IMR-90 (cell line): ENCODE data around the gene ADAMTS12. TPM values are rescaled to one million over a fixed set of nuclear protein-coding genes. Genes with fewer than 3 reads are reported as not detected.

ENCODE experiments used
- ATAC-seq: fragments of 200-7000 bp; cut with Tn5 transposase; 2 replicates; pipeline ENCODE4 v1.9.1; 2020; ENCODE audit warnings: low read depth, mild to moderate bottlenecking, moderate library complexity
- BruUV-seq: library from RNA; stranded (reverse); fragments of 400-500 nt; replicated peaks from 2 replicates; lab custom pipeline; 2021; lab: Mats Ljungman, UMichigan
- CTCF ChIA-PET: fragments of 300-600 bp; formaldehyde crosslinking; extraction: SDS; loops from one replicate; lab custom pipeline; 2021; ENCODE audit warnings: antibody characterized with exemption; lab: Yijun Ruan, JAX
- POLR2A ChIA-PET: fragments of 300-600 bp; sonication (Branson Sonifier 250); formaldehyde crosslinking; loops from one replicate; lab custom pipeline; 2022; ENCODE audit warnings: antibody characterized with exemption; ENCODE audit not compliant: unreplicated experiment; lab: Charles Lee
- DNase-seq: peaks from one replicate; pipeline ENCODE4 v3.0.0; 2013
- H2AFZ ChIP-seq: replicated peaks from 2 replicates; pipeline ENCODE3; 2013; ENCODE audit warnings: low read length, mild to moderate bottlenecking; ENCODE audit not compliant: poor library complexity
- H2AK5ac ChIP-seq: 2 replicates; pipeline ENCODE4 v1.6.1; 2013; ENCODE audit warnings: low read depth, low read length, inconsistent platforms
- H2AK9ac ChIP-seq: replicated peaks from 2 replicates; pipeline ENCODE3; 2013; ENCODE audit warnings: mild to moderate bottlenecking, low read depth, low read length, moderate library complexity; ENCODE audit not compliant: poor library complexity
- H2BK120ac ChIP-seq: 2 replicates; pipeline ENCODE4 v1.6.1; 2013; ENCODE audit warnings: low read depth, low read length, inconsistent platforms
- H2BK15ac ChIP-seq: 3 replicates; pipeline ENCODE4 v1.6.1; 2013; ENCODE audit warnings: low read depth, low read length, inconsistent platforms
- H2BK20ac ChIP-seq: 2 replicates; pipeline ENCODE4 v1.6.1; 2013; ENCODE audit warnings: low read depth, mild to moderate bottlenecking, inconsistent platforms, low read length, moderate library complexity
- H2BK5ac ChIP-seq: 2 replicates; pipeline ENCODE4 v1.6.1; 2013; ENCODE audit warnings: mild to moderate bottlenecking, low read depth, low read length, inconsistent platforms; ENCODE audit not compliant: poor library complexity, severe bottlenecking
- H3K14ac ChIP-seq: replicated peaks from 2 replicates; pipeline ENCODE4 v1.6.1; 2013; ENCODE audit warnings: low read depth, low read length, inconsistent platforms
- H3K18ac ChIP-seq: 2 replicates; pipeline ENCODE4 v1.6.1; 2013; ENCODE audit warnings: low read depth, low read length, control low read depth
- H3K23ac ChIP-seq: 2 replicates; pipeline ENCODE4 v1.6.1; 2013; ENCODE audit warnings: low read depth, low read length, inconsistent platforms
- H3K27ac ChIP-seq: 2 replicates; pipeline ENCODE4 v1.5.1; 2013; ENCODE audit warnings: mild to moderate bottlenecking, control low read depth, low read length; ENCODE audit not compliant: insufficient read depth
- H3K27me3 ChIP-seq: 2 replicates; pipeline ENCODE4 v1.6.1; 2013; ENCODE audit warnings: low read length; ENCODE audit not compliant: control insufficient read depth, insufficient read depth
- H3K36me3 ChIP-seq: 2 replicates; pipeline ENCODE4 v1.6.1; 2013; ENCODE audit warnings: low read length, mixed read lengths; ENCODE audit not compliant: control insufficient read depth, insufficient read depth
- H3K4ac ChIP-seq: 2 replicates; pipeline ENCODE4 v1.6.1; 2013; ENCODE audit warnings: low read depth, low read length, inconsistent platforms
- H3K4me1 ChIP-seq: 2 replicates; pipeline ENCODE4 v1.6.1; 2013; ENCODE audit warnings: low read length, mixed read lengths; ENCODE audit not compliant: control insufficient read depth, insufficient read depth
- H3K4me2 ChIP-seq: 2 replicates; pipeline ENCODE4 v1.6.1; 2013; ENCODE audit warnings: low read depth, mild to moderate bottlenecking, control low read depth, low read length, moderate library complexity
- H3K4me3 ChIP-seq: 2 replicates; pipeline ENCODE4 v1.5.1; 2013; ENCODE audit warnings: low read depth, mild to moderate bottlenecking, control low read depth, low read length, moderate library complexity; ENCODE audit not compliant: insufficient read depth
- H3K56ac ChIP-seq: 2 replicates; pipeline ENCODE4 v1.6.1; 2013; ENCODE audit warnings: low read length, inconsistent platforms; ENCODE audit not compliant: insufficient read depth; ENCODE audit errors: extremely low read depth
- H3K79me1 ChIP-seq, 2 experiments: 2 replicates each; pipeline ENCODE4 v1.6.1; 2013; ENCODE audit warnings: low read length in 2 of 2, inconsistent platforms in 1 of 2, low read depth in 1 of 2
- H3K9ac ChIP-seq: 2 replicates; pipeline ENCODE4 v1.6.1; 2013; ENCODE audit warnings: low read depth, low read length, control low read depth
- H3K9me1 ChIP-seq: 2 replicates; pipeline ENCODE4 v1.6.1; 2013; ENCODE audit warnings: low read length, inconsistent platforms; ENCODE audit not compliant: insufficient read depth
- H3K9me3 ChIP-seq: 2 replicates; pipeline ENCODE4 v1.6.1; 2013; ENCODE audit warnings: low read length; ENCODE audit not compliant: control insufficient read depth, insufficient read depth
- H4K20me1 ChIP-seq: 2 replicates; pipeline ENCODE4 v1.6.1; 2013; ENCODE audit warnings: low read length, inconsistent platforms; ENCODE audit not compliant: insufficient read depth
- H4K5ac ChIP-seq: 2 replicates; pipeline ENCODE4 v1.6.1; 2013; ENCODE audit warnings: mild to moderate bottlenecking, low read depth, low read length, control low read depth
- H4K8ac ChIP-seq, 2 experiments: 2 replicates each; pipeline ENCODE4 v1.6.1; 2013; ENCODE audit warnings: low read depth in 2 of 2, low read length in 2 of 2, control low read depth in 1 of 2, inconsistent platforms in 1 of 2
- H4K91ac ChIP-seq: 2 replicates; pipeline ENCODE4 v1.6.1; 2013; ENCODE audit warnings: low read depth, low read length, inconsistent platforms; ENCODE audit not compliant: insufficient read depth
- MAFK ChIP-seq: IDR thresholded peaks from 2 replicates; pipeline ENCODE4 v1.6.1; 2012; ENCODE audit warnings: low read depth, low read length, improper control_type of control experiment
- NFE2L2 ChIP-seq: fragments of 150-350 bp; IDR thresholded peaks from 2 replicates; pipeline ENCODE4 v1.6.1; 2016; ENCODE audit warnings: low read depth, mild to moderate bottlenecking, low read length
- RFX5 ChIP-seq: IDR thresholded peaks from 2 replicates; pipeline ENCODE4 v1.8.0; 2012; ENCODE audit warnings: low read depth, mild to moderate bottlenecking, low read length, moderate library complexity
- WGBS, 2 experiments: methylation state at CpG; one replicate each; pipeline versions ENCODE4 v1.1.5 to v1.1.7; 2013; ENCODE audit warnings: missing lambda C conversion rate in 2 of 2; ENCODE audit not compliant: insufficient read length in 1 of 2; ENCODE audit errors: extremely low coverage in 2 of 2; 5-methylcytosine and 5-hydroxymethylcytosine counted together
- dilution Hi-C: fragments of 300-500 bp; cut with HindIII; formaldehyde crosslinking; loops from one replicate; pipeline ENCODE4 v1.14.3; 2018; ENCODE audit warnings: low sequenced_read_pairs; ENCODE audit not compliant: unreplicated experiment
- in situ Hi-C: fragments of 300-500 bp; cut with MboI; formaldehyde crosslinking; loops from 3 replicates; pipeline ENCODE4 v1.14.3; 2019; ENCODE audit warnings: low sequenced_read_pairs, inconsistent platforms, mixed read lengths
- intact Hi-C: fragments of 100-400 bp; cut with micrococcal nuclease; formaldehyde crosslinking; loops from 2 replicates; pipeline ENCODE4 v1.10.0; 2022
- polyA plus RNA-seq, 3 experiments: library from polyadenylated mRNA; depleted of rRNA; stranded (reverse); fragments of >200 nt; gene quantifications; 2 replicates each; pipeline ENCODE4 v1.2.3, GENCODE V29; 2012; ENCODE audit warnings: low replicate concordance in 1 of 3
- total RNA-seq: library from RNA; depleted of rRNA; stranded (reverse); fragments of >200 nt; gene quantifications from 2 replicates; pipeline ENCODE4 v1.2.3, GENCODE V29; 2012

Gene ADAMTS12
- total and polyA plus RNA-seq, 2 of the 4 experiments (the other 2 are of a cell fraction), result 27.3 to 51.3 TPM

DNA sequence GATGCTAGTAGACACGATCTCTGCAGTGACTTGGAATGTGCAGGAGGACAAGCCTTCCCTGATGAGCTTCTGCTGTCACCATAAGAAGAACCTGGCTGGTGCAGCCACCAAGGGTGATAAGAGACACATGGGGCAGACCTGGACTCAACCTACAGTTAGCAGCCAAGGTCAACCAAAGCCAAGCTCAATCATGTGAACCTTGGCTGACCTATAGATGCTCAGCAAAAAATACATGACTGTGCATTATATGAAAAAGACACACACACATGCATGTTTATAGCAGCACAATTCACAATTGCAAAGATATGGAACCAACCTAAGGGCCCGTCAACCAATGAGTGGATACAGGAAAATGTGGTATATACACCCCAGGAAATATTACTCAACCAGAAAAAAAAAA is 364.1 kb downstream of the ADAMTS12 start:
- H2BK20ac ChIP-seq, result no peak overlapping the region
- H3K9me1 ChIP-seq, result no peaks in the 10 kb centered on the region
- H2BK15ac ChIP-seq, result no peak overlapping the region
- CTCF ChIA-PET, result interaction anchor here (0.6 kb wide), 1 partner anchor 1019 kb away, joined by 4 read pairs; no protein-coding TSS in a partner anchor
- H2AK9ac ChIP-seq, result no peak overlapping the region
- H3K4me1 ChIP-seq, result no peaks in the 10 kb centered on the region
- POLR2A ChIA-PET, result no interaction called here
- no peak overlapping the region for H2BK5ac ChIP-seq
- H3K36me3 ChIP-seq, result peaks cover 4% of the 10 kb centered on the region
- no peak overlapping the region for H3K23ac ChIP-seq
- no peak overlapping the region for H3K14ac ChIP-seq
- in situ Hi-C loops, result no loop called here
- no peak overlapping the region for H4K91ac ChIP-seq
- H3K18ac ChIP-seq, result no peak overlapping the region
- no peaks in the 10 kb centered on the region for H3K79me1 ChIP-seq
- ATAC-seq (no peak), DNase-seq (no peak)
- H3K27ac ChIP-seq, result no peak overlapping the region
- H3K4me2 ChIP-seq, result no peak overlapping the region
- no peak overlapping the region for H2AFZ ChIP-seq
- intact Hi-C loops, result no loop called here
- H2BK120ac ChIP-seq, result no peak overlapping the region
- H4K5ac ChIP-seq, result no peak overlapping the region
- no peak overlapping the region for H4K8ac ChIP-seq
- H3K4ac ChIP-seq, result no peak overlapping the region
- no peaks in the 10 kb centered on the region for H3K27me3 ChIP-seq
- H3K9ac ChIP-seq, result no peak overlapping the region
- TF ChIP-seq MAFK, result peak; percentile 32; the same call in 1 of the 2 replicates
- no peak for TF ChIP-seq RFX5
- TF ChIP-seq NFE2L2, result peak; percentile 52
- no TSS peak for BruUV-seq
- dilution Hi-C loops, result no loop called here
- no peaks in the 10 kb centered on the region for H4K20me1 ChIP-seq
- no peak overlapping the region for H3K56ac ChIP-seq
- no peak overlapping the region for H2AK5ac ChIP-seq
- no CpG with 5 or more reads among the region's 2 CpGs for WGBS, 2 experiments
- no peak overlapping the region for H3K4me3 ChIP-seq
- H3K9me3 ChIP-seq, result no peaks in the 10 kb centered on the region
